ENCODE data around the gene RNASEH2A. TPM values are rescaled to one million over a fixed set of nuclear protein-coding genes. Genes with fewer than 3 reads are reported as not detected.
"Not testable (repeated sequence)": the region's sequence is repeated elsewhere in the genome, so short reads cannot be mapped to it uniquely, and the experiment has no call there.

Gene RNASEH2A
- total RNA-seq, 1 donor from 2014 or later, result 10.5 TPM

GRCh38 chr19:12843328-12843727, 36.9 kb downstream of the RNASEH2A start:
- Histone ChIP-seq H4K20me1 (ENCODE audit: insufficient read depth, low read length) (no peaks in the 10 kb centered on the region), H3K27ac (ENCODE audit: low read depth, low read length) (no peak overlapping the region), H3K36me3 (ENCODE audit: insufficient read depth, low read length) (no peaks in the 10 kb centered on the region), H2AFZ (ENCODE audit: low read depth, low read length) (no peak overlapping the region), H3K4me3 (ENCODE audit: insufficient read depth, low read depth, low read length) (no peak overlapping the region), H3K4me1 (ENCODE audit: insufficient read depth, low read length) (peaks cover 12% of the 10 kb centered on the region), H3K9me3 (ENCODE audit: insufficient read depth, low read depth, low read length) (peaks cover 5% of the 10 kb centered on the region), H3K27me3 (ENCODE audit: insufficient read depth, low read length) (peaks cover 15% of the 10 kb centered on the region), H3K4me2 (ENCODE audit: low read length) (no peak overlapping the region), H3K9ac (ENCODE audit: low read length) (no peak overlapping the region), H3K79me2 (ENCODE audit: insufficient read depth, low read length) (no peaks in the 10 kb centered on the region)
- Mint-ChIP-seq H3K27me3 (ENCODE audit: low read depth, unreplicated experiment) (peaks cover 11% of the 10 kb centered on the region), H3K4me1 (ENCODE audit: low read depth, unreplicated experiment) (no peaks in the 10 kb centered on the region), H3K27ac (ENCODE audit: unreplicated experiment) (no peak overlapping the region), H3K36me3 (ENCODE audit: low read depth, unreplicated experiment) (no peaks in the 10 kb centered on the region), H3K9me3 (ENCODE audit: unreplicated experiment) (no peaks in the 10 kb centered on the region), H3K4me3 (ENCODE audit: unreplicated experiment) (no peak overlapping the region)
- DNase-seq (ENCODE audit: low read depth) (no peak), FAIRE-seq (no peak)
- TF ChIP-seq CTCF (IDR thresholded peaks at IDR 0.05; ENCODE audit: insufficient read depth, low read depth, low read length), result no peak
- TF ChIP-seq EZH2 (IDR thresholded peaks at IDR 0.05; ENCODE audit: insufficient read depth, low read length), result no peak

- peaks cover 9% of the 10 kb centered on the region for H3K27me3 ChIP-seq (ENCODE audit: insufficient read depth, low read length)
- Mint-ChIP-seq H3K27ac (ENCODE audit: unreplicated experiment) (no peak overlapping the region), H3K36me3 (ENCODE audit: low read depth, unreplicated experiment) (no peaks in the 10 kb centered on the region), H3K27me3 (ENCODE audit: low read depth, unreplicated experiment) (peaks cover 9% of the 10 kb centered on the region), H3K4me3 (ENCODE audit: unreplicated experiment) (no peak overlapping the region), H3K9me3 (ENCODE audit: unreplicated experiment) (no peaks in the 10 kb centered on the region), H3K4me1 (ENCODE audit: low read depth, unreplicated experiment) (no peaks in the 10 kb centered on the region)
- no peak overlapping the region for H3K4me3 ChIP-seq (ENCODE audit: insufficient read depth, low read depth, low read length)
- H3K27ac ChIP-seq (ENCODE audit: low read depth, low read length), result no peak overlapping the region
- peaks cover 5% of the 10 kb centered on the region for H3K9me3 ChIP-seq (ENCODE audit: insufficient read depth, low read depth, low read length)
- H4K20me1 ChIP-seq (ENCODE audit: insufficient read depth, low read length), result no peaks in the 10 kb centered on the region
- no peak overlapping the region for H2AFZ ChIP-seq (ENCODE audit: low read depth, low read length)
- no peaks in the 10 kb centered on the region for H3K79me2 ChIP-seq (ENCODE audit: insufficient read depth, low read length)
- H3K36me3 ChIP-seq (ENCODE audit: insufficient read depth, low read length), result no peaks in the 10 kb centered on the region
- H3K9ac ChIP-seq (ENCODE audit: low read length), result no peak overlapping the region
- FAIRE-seq (no peak), DNase-seq (ENCODE audit: low read depth) (no peak)
- H3K4me1 ChIP-seq (ENCODE audit: insufficient read depth, low read length), result peaks cover 12% of the 10 kb centered on the region
- no peak overlapping the region for H3K4me2 ChIP-seq (ENCODE audit: low read length)
- TF ChIP-seq CTCF (IDR thresholded peaks at IDR 0.05; ENCODE audit: insufficient read depth, low read depth, low read length) (no peak), EZH2 (IDR thresholded peaks at IDR 0.05; ENCODE audit: insufficient read depth, low read length) (no peak)
Measured at GRCh38 chr19:12843999-12844732, 37.8 kb downstream of the RNASEH2A start.

GRCh38 chr19:12846613-12847012, 40.2 kb downstream of the RNASEH2A start:
- H3K4me3 ChIP-seq (ENCODE audit: insufficient read depth, low read depth, low read length); H3K36me3 Mint-ChIP-seq (ENCODE audit: low read depth, unreplicated experiment); H3K4me3 Mint-ChIP-seq (ENCODE audit: unreplicated experiment); FAIRE-seq; H3K4me1 Mint-ChIP-seq (ENCODE audit: low read depth, unreplicated experiment); H3K4me2 ChIP-seq (ENCODE audit: low read length); H3K36me3 ChIP-seq (ENCODE audit: insufficient read depth, low read length); H3K27ac ChIP-seq (ENCODE audit: low read depth, low read length); H3K9me3 ChIP-seq (ENCODE audit: insufficient read depth, low read depth, low read length); H3K9ac ChIP-seq (ENCODE audit: low read length); H4K20me1 ChIP-seq (ENCODE audit: insufficient read depth, low read length); H3K4me1 ChIP-seq (ENCODE audit: insufficient read depth, low read length); H3K79me2 ChIP-seq (ENCODE audit: insufficient read depth, low read length); H2AFZ ChIP-seq (ENCODE audit: low read depth, low read length); H3K27ac Mint-ChIP-seq (ENCODE audit: unreplicated experiment); H3K9me3 Mint-ChIP-seq (ENCODE audit: unreplicated experiment); H3K27me3 Mint-ChIP-seq (ENCODE audit: low read depth, unreplicated experiment); H3K27me3 ChIP-seq (ENCODE audit: insufficient read depth, low read length); DNase-seq (ENCODE audit: low read depth): not testable (repeated sequence)

Measured in astrocyte (in vitro differentiated cells and primary cell).